LNCAP (cell line): Measurements from ENCODE around the gene TMEM163.

Experiments used
- TF ChIP-seq, protein P1 (sequence below): fragments of 450-650 bp; IDR thresholded peaks from 2 replicates; pipeline ENCODE4 v1.5.1; 2017; ENCODE audit warnings: mild to moderate bottlenecking

The TMEM163 gene

DNA sequence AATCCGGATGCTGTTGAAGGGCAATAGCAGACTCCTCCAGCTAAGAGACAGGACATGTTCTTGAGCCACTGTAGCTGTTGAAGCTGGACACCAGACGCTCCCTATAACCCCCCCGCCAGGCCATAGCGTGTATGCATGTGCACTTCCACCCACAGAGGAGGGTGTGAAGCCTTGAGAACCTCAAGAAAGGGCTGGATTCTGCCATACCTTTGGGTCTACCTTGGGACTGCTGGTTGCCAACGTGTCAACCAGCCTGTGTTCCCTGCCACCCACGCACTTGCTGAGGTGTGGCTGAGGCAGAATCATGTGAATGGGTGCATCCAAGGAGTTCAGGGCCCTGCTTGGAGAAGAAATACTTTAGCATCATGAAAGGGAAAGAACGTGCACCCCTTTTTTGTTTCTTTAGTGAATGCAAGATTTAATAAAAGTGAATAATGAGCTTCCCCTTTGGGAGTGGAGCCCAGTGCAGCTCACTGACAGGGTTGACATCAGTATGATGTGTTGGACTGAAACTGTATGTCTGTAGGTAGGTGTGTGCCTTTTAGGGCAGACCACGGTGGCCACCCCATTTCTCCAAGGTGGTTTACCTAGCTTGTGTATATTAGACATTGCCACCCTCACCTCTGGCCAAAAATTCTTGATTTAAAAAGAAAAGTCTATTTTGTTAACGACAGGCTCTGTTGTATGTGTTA, 266.6 kb downstream of the TMEM163 start:
- TF ChIP-seq, protein P1, sequence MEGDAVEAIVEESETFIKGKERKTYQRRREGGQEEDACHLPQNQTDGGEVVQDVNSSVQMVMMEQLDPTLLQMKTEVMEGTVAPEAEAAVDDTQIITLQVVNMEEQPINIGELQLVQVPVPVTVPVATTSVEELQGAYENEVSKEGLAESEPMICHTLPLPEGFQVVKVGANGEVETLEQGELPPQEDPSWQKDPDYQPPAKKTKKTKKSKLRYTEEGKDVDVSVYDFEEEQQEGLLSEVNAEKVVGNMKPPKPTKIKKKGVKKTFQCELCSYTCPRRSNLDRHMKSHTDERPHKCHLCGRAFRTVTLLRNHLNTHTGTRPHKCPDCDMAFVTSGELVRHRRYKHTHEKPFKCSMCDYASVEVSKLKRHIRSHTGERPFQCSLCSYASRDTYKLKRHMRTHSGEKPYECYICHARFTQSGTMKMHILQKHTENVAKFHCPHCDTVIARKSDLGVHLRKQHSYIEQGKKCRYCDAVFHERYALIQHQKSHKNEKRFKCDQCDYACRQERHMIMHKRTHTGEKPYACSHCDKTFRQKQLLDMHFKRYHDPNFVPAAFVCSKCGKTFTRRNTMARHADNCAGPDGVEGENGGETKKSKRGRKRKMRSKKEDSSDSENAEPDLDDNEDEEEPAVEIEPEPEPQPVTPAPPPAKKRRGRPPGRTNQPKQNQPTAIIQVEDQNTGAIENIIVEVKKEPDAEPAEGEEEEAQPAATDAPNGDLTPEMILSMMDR, result no peak

DNA sequence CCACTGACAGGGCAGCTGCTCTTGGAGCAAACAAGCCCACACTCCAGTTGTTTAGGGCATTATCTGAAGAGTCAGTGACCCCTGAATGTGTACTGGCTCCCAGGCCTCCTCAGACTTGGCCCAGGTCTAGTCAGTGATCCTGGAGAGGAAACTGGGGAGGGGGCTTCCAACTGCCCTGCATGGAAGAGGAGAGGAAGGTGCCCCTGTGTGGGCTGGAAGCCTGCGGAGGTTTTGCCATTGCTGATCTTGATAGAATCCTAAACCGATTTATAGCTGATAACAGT, 267.5 kb downstream of the TMEM163 start:
- TF ChIP-seq, protein P1, result no peak

DNA sequence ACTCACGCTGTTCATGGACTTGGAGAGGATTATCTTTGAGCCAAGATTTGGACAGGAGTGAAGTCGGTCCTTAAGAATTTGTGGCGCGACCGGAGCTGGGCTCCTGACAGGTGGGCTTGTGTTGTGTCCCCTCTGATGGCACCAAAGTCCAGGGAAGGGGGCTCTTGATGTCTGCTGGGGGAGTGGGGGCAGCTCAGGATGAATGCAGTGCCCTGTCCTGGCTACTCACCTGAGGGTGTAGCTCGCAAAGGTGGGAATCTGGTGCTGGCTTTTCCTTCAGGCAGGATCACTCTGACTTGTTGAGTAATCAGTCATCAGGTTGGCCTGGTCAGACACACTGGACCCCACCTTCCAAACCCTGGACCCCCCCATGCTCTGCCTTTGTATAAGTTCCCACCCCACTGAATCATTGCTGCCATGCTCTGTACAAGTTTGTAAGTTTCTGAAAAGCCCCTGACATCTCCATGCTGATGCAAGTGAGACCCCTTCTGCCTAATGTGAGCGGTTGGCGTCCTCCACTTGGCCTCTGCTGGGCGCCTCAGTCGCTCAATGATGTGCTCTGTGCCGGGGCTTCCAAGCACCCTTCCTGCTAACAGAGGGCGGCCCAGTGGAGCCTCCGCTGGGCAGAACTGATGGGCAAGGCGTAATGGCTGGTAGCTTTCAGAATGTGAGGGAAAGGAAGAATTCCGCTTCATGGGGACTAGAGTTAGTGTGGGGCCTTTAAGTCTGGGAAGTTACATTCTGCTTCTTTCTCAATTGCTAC, 268.9 kb downstream of the TMEM163 start:
- TF ChIP-seq, protein P1, result no peak

DNA sequence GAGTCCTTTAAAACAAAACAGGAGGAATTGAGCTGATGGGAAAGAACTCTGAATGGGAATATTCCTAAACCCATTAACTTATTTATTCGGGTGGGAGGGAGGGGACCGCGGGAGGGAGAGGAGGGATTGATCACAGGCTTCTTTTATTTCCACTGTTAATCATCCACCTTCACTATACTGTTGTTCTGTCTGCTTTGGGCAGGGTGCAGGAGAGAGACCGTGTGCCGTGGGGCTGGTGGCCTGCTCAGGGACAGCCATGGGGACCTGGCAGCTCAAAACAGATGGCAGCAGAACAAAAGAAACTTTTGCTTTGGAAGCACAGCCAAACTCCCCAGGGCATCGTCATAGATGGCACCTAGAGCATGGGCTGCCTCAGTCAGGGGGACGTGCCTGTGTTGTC, 269.6 kb downstream of the TMEM163 start:
- TF ChIP-seq, protein P1, result no peak

DNA sequence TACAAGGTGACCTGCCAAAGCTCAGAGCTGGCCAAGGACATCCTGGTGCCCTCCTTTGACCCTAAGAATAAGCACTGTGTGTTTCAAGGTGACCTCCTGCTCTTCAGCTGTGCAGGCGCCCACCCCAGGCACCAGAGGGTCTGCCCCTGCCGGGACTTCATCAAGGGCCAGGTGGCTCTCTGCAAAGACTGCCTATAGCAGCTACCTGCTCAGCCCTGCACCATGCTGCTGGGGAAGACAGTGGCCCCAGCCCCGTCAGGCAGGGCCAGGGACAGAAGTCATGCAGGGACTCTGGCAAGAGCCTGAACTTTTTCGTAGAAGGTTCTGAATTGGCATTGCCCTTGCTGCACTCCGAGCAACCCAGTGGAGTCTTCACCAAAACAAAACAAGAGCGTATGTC, 270.1 kb downstream of the TMEM163 start:
- TF ChIP-seq, protein P1, result no peak

DNA sequence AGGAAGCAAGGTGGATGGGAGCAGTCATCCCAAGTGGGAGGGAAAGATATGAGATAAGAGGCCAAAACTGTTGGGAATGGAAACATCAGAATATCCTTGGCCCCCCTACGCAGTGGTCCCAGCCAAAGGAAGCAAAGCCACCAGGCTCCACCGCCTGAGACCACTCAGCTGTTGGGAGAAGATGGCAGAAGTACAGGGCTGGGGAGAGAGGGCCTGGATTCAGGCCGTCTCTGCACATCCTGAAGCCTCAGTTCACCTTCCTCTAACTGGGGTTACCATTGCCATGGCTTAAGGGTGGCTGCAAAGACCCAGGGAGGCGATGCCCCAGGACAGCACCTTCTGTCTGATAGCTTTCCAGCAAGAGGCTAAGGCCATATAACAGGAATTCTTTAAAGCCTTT, 271.1 kb downstream of the TMEM163 start:
- TF ChIP-seq, protein P1, result no peak

DNA sequence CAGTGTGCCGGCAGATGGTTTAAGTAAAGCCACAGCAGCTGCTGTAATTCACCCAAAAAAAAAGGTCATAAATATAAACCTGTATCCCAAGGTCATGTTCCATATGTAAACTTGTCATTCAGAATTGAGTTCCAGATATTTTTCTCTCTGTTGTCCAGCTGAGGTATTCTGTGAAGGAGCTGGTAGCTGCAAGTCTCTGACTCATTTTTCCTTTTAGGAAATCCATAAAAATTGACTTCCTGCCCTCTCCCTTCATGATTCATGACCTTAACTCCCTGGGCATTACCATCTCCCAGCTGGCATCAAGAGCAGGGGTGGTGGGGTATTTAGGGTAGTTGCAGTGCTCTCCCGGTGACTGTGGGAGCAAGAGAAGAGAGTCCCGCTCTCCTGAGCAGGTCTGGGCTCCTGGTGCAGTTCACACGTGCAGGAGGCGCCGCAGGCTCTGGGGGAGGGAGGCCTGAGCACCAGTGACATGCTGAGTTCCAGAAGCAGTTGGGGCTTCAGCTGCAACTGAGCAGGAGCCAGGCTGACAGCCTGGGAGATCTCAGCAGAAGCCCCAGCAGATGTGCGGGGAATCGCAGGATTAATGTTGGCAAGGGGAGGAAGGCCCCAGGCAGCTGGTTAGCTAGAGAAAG, 272.3 kb downstream of the TMEM163 start:
- TF ChIP-seq, protein P1, result no peak
